ENCODE results near the gene PACSIN2.

DNA sequence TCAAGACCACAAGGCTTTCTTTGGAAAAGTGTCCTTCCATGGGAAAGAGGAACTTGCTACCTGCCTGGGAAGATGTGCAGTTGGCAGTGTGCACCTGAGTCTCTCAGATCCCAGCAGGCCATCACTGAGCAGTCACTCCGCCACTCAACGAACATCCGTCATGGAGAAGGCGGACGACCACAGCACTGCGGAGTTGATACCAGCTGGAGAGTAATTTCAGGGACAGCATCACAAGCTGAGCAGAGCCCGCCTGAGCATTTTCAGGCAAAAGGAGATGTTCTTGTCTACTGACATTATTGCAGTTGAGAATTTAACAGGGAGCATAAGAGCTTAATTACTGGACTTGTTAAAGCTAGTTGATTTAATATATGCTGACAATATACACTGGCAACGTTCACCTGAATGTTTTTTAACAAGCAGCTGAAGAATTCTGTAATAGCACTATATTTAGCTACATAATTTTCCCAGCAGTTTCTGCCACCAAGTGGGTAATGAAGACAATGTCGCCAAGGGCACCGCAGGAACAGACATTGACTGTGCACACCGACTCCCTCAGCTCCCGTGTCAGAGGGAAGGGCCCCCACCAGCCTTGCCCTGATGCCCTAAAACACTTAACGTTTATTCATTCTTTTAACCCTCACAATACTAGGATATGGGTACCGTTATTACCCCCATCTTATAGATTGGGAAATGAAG, 105.4 kb downstream of the PACSIN2 start:
- TF ChIP-seq, protein P1, sequence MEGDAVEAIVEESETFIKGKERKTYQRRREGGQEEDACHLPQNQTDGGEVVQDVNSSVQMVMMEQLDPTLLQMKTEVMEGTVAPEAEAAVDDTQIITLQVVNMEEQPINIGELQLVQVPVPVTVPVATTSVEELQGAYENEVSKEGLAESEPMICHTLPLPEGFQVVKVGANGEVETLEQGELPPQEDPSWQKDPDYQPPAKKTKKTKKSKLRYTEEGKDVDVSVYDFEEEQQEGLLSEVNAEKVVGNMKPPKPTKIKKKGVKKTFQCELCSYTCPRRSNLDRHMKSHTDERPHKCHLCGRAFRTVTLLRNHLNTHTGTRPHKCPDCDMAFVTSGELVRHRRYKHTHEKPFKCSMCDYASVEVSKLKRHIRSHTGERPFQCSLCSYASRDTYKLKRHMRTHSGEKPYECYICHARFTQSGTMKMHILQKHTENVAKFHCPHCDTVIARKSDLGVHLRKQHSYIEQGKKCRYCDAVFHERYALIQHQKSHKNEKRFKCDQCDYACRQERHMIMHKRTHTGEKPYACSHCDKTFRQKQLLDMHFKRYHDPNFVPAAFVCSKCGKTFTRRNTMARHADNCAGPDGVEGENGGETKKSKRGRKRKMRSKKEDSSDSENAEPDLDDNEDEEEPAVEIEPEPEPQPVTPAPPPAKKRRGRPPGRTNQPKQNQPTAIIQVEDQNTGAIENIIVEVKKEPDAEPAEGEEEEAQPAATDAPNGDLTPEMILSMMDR (IDR thresholded peaks at IDR 0.05; ENCODE audit: low read length) = no peak
- no peak for TF ChIP-seq EZH2 (optimal IDR thresholded peaks at IDR 0.05; ENCODE audit: low read depth, low read length)
- TF ChIP-seq EZH2phosphoT487 (IDR thresholded peaks at IDR 0.05; ENCODE audit: low read length) = no peak

Measured in MM.1S (cell line).